Middle frontal gyrus (tissue), 1 donor: ENCODE measurements around the gene DAPK2.
A peak's percentile ranks its signal among the peaks of the same experiment; 100 is the strongest.
"Not testable (repeated sequence)": the region's sequence is repeated elsewhere in the genome, so short reads cannot be mapped to it uniquely, and the experiment has no call there.

ENCODE experiments used
- DNase-seq: peaks from one replicate; pipeline ENCODE4 v3.0.0-alpha.2; 2015; ENCODE audit warnings: low spot score; ENCODE audit errors: extremely low spot score

The DAPK2 gene

GRCh38 chr15:63915873-63916771 lies 130.2 kb downstream of the DAPK2 start:
- DNase-seq = peak; percentile 5

- DNase-seq = no peak
Observed at GRCh38 chr15:63915209-63915872, 130.9 kb downstream of the DAPK2 start.

GRCh38 chr15:63913786-63914315 lies 132.4 kb downstream of the DAPK2 start:
- no peak for DNase-seq

- no peak for DNase-seq
Observed at GRCh38 chr15:63913336-63913735, 132.9 kb downstream of the DAPK2 start.

GRCh38 chr15:63912061-63912615 lies 134.1 kb downstream of the DAPK2 start:
- DNase-seq = no peak

GRCh38 chr15:63911160-63911559 lies 135.1 kb downstream of the DAPK2 start:
- no peak for DNase-seq

- DNase-seq = no peak
Observed at GRCh38 chr15:63909819-63910437, 136.4 kb downstream of the DAPK2 start.

- DNase-seq = no peak
Observed at GRCh38 chr15:63908991-63909390, 137.3 kb downstream of the DAPK2 start.

- no peak for DNase-seq
Observed at GRCh38 chr15:63908281-63908680, 138.0 kb downstream of the DAPK2 start.

- DNase-seq = no peak
Observed at GRCh38 chr15:63907521-63907920, 138.8 kb downstream of the DAPK2 start.

- no peak for DNase-seq
Observed at GRCh38 chr15:63906266-63906584, 140.1 kb downstream of the DAPK2 start.

- no peak for DNase-seq
Observed at GRCh38 chr15:63905558-63906265, 140.6 kb downstream of the DAPK2 start.

GRCh38 chr15:63905131-63905530 lies 141.2 kb downstream of the DAPK2 start:
- DNase-seq = no peak

- DNase-seq = no peak
Observed at GRCh38 chr15:63904042-63904441, 142.2 kb downstream of the DAPK2 start.

- no peak for DNase-seq
Observed at GRCh38 chr15:63902671-63903035, 143.6 kb downstream of the DAPK2 start.

GRCh38 chr15:63901912-63902670 lies 144.2 kb downstream of the DAPK2 start:
- DNase-seq = no peak

GRCh38 chr15:63900306-63900705 lies 146.0 kb downstream of the DAPK2 start:
- no peak for DNase-seq

GRCh38 chr15:63899606-63900005 lies 146.7 kb downstream of the DAPK2 start:
- DNase-seq = not testable (repeated sequence)

GRCh38 chr15:63899193-63899592 lies 147.1 kb downstream of the DAPK2 start:
- no peak for DNase-seq

GRCh38 chr15:63896336-63897115 lies 149.8 kb downstream of the DAPK2 start:
- no peak for DNase-seq
